ENCODE results near the gene SAV1.

Gene SAV1

DNA sequence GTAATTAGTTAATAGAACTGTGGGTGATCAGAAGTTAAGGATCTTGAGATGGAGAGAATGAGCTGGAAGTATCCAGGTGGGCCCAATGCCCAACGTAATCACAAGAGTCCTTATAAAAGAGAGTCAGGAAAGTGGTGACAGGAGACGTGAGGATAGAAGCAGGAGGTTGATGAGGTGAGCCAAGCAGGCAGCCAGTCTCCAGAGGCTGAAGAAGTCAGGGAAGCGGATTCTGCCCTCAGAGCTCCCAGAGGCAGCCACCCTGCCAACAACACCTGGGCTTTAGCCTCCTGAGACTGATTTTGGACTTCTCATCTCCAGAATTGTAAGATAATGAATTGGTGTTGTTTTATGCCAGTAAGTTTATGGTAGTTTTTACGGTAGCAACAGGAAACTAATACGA is 10.1 kb upstream of the SAV1 start:
- no peak overlapping the region for H3K4me2 ChIP-seq (ENCODE audit: insufficient read depth, low read length)
- no peaks in the 10 kb centered on the region for H4K20me1 ChIP-seq (ENCODE audit: insufficient read depth, low read length)
- H3K27me3 ChIP-seq (ENCODE audit: insufficient read depth, low read length, poor library complexity) = no peaks in the 10 kb centered on the region
- TF ChIP-seq, protein P1, sequence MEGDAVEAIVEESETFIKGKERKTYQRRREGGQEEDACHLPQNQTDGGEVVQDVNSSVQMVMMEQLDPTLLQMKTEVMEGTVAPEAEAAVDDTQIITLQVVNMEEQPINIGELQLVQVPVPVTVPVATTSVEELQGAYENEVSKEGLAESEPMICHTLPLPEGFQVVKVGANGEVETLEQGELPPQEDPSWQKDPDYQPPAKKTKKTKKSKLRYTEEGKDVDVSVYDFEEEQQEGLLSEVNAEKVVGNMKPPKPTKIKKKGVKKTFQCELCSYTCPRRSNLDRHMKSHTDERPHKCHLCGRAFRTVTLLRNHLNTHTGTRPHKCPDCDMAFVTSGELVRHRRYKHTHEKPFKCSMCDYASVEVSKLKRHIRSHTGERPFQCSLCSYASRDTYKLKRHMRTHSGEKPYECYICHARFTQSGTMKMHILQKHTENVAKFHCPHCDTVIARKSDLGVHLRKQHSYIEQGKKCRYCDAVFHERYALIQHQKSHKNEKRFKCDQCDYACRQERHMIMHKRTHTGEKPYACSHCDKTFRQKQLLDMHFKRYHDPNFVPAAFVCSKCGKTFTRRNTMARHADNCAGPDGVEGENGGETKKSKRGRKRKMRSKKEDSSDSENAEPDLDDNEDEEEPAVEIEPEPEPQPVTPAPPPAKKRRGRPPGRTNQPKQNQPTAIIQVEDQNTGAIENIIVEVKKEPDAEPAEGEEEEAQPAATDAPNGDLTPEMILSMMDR (IDR thresholded peaks at IDR 0.05; ENCODE audit: borderline replicate concordance, extremely low read depth, low read length, poor library complexity, severe bottlenecking) = no peak
- TF ChIP-seq EZH2 (IDR thresholded peaks at IDR 0.05; ENCODE audit: borderline replicate concordance, low read depth, low read length, severe bottlenecking) = no peak
- H3K4me1 ChIP-seq (ENCODE audit: insufficient read depth, low read length) = no peaks in the 10 kb centered on the region
- H3K27ac ChIP-seq (ENCODE audit: low read length) = no peak overlapping the region
- H3K4me3 ChIP-seq (ENCODE audit: low read depth in 1 of 2, low read length in 2 of 2) = no peak overlapping the region
- no peaks in the 10 kb centered on the region for H3K79me2 ChIP-seq (ENCODE audit: insufficient read depth, low read length)
- H3K9ac ChIP-seq (ENCODE audit: low read depth, low read length) = no peak overlapping the region
- H3K36me3 ChIP-seq (ENCODE audit: insufficient read depth, low read length) = no peaks in the 10 kb centered on the region
- H2AFZ ChIP-seq (ENCODE audit: low read depth, low read length) = peak overlapping the region; percentile 34; the same call in 1 of the 2 replicates
- DNase-seq (no peak), ATAC-seq (ENCODE audit: insufficient read depth, low read depth) (no peak)
- H3K9me3 ChIP-seq (ENCODE audit: insufficient read depth, low read length, severe bottlenecking) = no peaks in the 10 kb centered on the region

DNA sequence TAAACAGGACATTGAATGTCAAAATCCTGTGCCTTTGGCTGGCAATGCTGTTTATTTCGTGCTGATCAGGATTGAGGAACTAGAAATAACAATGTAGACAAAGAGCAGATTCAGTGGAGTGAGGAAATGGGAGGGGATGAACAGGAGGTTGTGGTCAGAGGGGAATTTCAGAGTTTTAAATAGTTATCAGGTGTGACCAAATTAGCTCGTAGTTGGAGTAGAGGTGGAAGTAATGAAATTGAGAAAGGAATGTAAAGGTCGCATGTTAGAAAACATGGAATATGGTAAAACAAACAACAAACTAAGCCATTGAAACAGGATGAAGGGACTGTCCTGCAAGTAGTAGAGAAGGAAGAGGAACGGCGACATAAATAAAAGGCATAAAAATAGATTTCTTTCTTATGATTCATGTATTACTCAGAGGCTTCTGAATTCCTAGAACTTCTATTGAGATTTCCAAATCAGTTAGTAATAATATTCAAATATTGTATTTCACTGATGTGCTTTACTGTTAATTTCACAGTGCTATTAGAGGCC is 9.5 kb upstream of the SAV1 start:
- H3K36me3 ChIP-seq (ENCODE audit: insufficient read depth, low read length) = no peaks in the 10 kb centered on the region
- H3K4me2 ChIP-seq (ENCODE audit: insufficient read depth, low read length) = no peak overlapping the region
- ATAC-seq (ENCODE audit: insufficient read depth, low read depth) = no peak
- H3K4me3 ChIP-seq (ENCODE audit: low read depth in 1 of 2, low read length in 2 of 2) = no peak overlapping the region
- no peaks in the 10 kb centered on the region for H4K20me1 ChIP-seq (ENCODE audit: insufficient read depth, low read length)
- H3K27ac ChIP-seq (ENCODE audit: low read length) = no peak overlapping the region
- no peaks in the 10 kb centered on the region for H3K4me1 ChIP-seq (ENCODE audit: insufficient read depth, low read length)
- TF ChIP-seq, protein P1 (IDR thresholded peaks at IDR 0.05; ENCODE audit: borderline replicate concordance, extremely low read depth, low read length, poor library complexity, severe bottlenecking) = no peak
- TF ChIP-seq EZH2 (IDR thresholded peaks at IDR 0.05; ENCODE audit: borderline replicate concordance, low read depth, low read length, severe bottlenecking) = no peak
- no peaks in the 10 kb centered on the region for H3K9me3 ChIP-seq (ENCODE audit: insufficient read depth, low read length, severe bottlenecking)
- H3K79me2 ChIP-seq (ENCODE audit: insufficient read depth, low read length) = no peaks in the 10 kb centered on the region
- no peak overlapping the region for H3K9ac ChIP-seq (ENCODE audit: low read depth, low read length)
- H2AFZ ChIP-seq (ENCODE audit: low read depth, low read length) = no peak overlapping the region
- DNase-seq = no peak
- no peaks in the 10 kb centered on the region for H3K27me3 ChIP-seq (ENCODE audit: insufficient read depth, low read length, poor library complexity)

DNA sequence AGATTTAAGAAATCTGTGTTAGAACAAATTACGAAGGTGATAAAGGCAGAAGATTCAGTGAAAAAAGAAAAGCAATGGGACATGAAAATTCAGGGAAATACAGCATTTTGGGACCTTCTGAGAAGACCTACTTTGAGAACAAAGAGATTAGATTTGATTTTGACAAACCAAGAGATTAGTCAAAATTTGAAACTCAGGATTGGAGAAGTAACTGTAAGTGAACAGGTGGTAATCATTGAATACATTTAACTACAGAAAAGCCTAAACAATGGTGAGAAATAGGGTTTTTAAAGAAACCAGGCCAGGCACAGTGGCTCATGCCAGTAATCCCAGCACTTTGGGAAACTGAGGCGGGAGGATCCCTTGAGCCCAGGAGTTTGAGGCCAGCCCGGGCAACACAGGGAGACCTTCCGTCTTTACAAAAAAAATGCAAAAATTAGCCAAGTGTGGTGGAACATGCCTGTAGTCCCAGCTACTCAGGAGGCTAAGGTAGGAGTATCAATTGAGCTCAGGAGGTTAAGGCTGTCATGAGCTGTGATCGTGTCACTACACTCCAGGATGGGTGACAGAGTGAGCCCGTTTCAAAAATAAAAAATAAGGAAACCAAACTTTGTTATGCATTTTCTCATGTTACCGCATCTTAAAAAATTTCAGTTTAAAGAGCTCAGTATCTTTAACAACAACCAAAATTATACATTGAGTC is 8.9 kb upstream of the SAV1 start:
- Histone ChIP-seq H3K4me3 (ENCODE audit: low read depth in 1 of 2, low read length in 2 of 2) (no peak overlapping the region), H3K79me2 (ENCODE audit: insufficient read depth, low read length) (no peaks in the 10 kb centered on the region), H3K27me3 (ENCODE audit: insufficient read depth, low read length, poor library complexity) (no peaks in the 10 kb centered on the region), H3K9ac (ENCODE audit: low read depth, low read length) (no peak overlapping the region), H3K9me3 (ENCODE audit: insufficient read depth, low read length, severe bottlenecking) (no peaks in the 10 kb centered on the region), H3K36me3 (ENCODE audit: insufficient read depth, low read length) (no peaks in the 10 kb centered on the region), H3K27ac (ENCODE audit: low read length) (no peak overlapping the region), H3K4me2 (ENCODE audit: insufficient read depth, low read length) (no peak overlapping the region), H4K20me1 (ENCODE audit: insufficient read depth, low read length) (no peaks in the 10 kb centered on the region), H2AFZ (ENCODE audit: low read depth, low read length) (no peak overlapping the region), H3K4me1 (ENCODE audit: insufficient read depth, low read length) (no peaks in the 10 kb centered on the region)
- ATAC-seq (ENCODE audit: insufficient read depth, low read depth) = no peak
- DNase-seq = no peak
- TF ChIP-seq, protein P1 (IDR thresholded peaks at IDR 0.05; ENCODE audit: borderline replicate concordance, extremely low read depth, low read length, poor library complexity, severe bottlenecking) = no peak
- TF ChIP-seq EZH2 (IDR thresholded peaks at IDR 0.05; ENCODE audit: borderline replicate concordance, low read depth, low read length, severe bottlenecking) = no peak

Data from DND-41 (cell line).